ENCODE results near the gene MLLT1.
A peak's percentile ranks its signal among the peaks of the same experiment; 100 is the strongest.

MLLT1 gene

DNA sequence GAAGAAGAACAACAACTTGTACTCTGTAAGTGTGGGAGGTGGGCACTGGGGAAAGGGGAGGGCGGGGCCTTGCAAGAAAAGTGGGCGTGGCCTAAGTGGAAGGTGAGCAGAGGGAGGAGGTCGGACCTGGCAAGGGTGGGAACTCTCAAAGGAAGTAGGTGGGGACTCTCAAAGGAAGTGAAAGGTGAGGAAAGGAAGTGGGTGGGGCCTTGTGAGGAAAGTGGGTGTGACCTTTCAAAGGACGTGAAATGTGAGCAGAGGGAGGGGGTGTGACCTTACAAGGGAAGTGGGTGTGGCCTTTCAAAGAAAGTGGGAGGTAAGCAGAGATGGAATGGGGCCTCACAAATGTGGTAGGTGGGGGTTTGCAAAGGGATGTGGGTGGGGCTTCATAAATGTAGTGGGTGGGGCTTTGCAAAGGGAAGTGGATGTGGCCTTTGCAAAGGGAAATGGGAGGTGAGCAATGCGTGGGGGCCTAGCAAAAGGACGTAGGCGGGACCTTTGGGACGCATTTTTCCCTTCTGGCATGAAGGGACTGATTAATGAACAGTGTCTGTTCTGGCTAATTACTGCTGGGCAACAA is 118.4 kb downstream of the MLLT1 start:
- H3K4me3 ChIP-seq (ENCODE audit: low read depth, low read length) = no peak overlapping the region
- peak; percentile 83 for DNase-seq (ENCODE audit: low read depth)
- TF ChIP-seq, protein P1, sequence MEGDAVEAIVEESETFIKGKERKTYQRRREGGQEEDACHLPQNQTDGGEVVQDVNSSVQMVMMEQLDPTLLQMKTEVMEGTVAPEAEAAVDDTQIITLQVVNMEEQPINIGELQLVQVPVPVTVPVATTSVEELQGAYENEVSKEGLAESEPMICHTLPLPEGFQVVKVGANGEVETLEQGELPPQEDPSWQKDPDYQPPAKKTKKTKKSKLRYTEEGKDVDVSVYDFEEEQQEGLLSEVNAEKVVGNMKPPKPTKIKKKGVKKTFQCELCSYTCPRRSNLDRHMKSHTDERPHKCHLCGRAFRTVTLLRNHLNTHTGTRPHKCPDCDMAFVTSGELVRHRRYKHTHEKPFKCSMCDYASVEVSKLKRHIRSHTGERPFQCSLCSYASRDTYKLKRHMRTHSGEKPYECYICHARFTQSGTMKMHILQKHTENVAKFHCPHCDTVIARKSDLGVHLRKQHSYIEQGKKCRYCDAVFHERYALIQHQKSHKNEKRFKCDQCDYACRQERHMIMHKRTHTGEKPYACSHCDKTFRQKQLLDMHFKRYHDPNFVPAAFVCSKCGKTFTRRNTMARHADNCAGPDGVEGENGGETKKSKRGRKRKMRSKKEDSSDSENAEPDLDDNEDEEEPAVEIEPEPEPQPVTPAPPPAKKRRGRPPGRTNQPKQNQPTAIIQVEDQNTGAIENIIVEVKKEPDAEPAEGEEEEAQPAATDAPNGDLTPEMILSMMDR (IDR thresholded peaks at IDR 0.05; ENCODE audit: insufficient read depth, low read depth, low read length, missing control alignments) = no peak

Measured in GM12865 (cell line).